ENCODE data around the gene TTLL7. TPM values are rescaled to one million over a fixed set of nuclear protein-coding genes. Genes with fewer than 3 reads are reported as not detected.

Gene TTLL7
- polyA plus RNA-seq, 2 of the 4 experiments (the other 2 are of a cell fraction), result 1.6 to 5.7 TPM

DNA sequence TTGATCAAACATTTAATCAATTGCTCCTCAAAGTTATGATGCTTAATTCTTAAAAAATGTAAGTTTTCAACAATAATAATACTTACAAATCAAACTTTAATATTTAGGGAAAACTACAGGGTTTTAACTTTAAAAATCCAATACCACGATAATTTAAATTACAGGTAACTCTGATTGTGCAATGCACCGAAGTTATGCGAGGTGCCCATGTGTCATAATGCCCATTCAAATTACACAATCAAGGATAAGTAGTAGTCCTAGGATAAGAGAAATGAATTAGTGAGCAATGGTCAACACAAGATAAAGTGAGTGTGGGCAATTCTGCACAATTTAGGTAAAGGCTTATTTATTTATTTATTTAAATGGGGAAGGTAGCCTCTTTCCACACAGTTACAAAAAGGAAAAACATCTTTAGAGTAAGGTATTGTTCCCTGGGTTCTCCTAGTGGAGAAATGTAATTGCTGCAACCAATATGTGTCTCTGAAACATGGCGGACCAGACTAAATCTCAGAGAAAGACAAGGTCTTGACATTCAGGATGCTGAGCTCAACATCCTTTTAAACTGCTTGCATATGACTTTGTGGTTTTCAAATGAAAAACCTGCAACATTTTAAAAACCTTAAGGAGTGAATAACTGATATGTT is 164.2 kb downstream of the TTLL7 start:
- no peak overlapping the region for H3K27ac ChIP-seq
- no peak overlapping the region for H3K4me3 ChIP-seq
- H3K4me1 ChIP-seq, result no peaks in the 10 kb centered on the region
- 30% methylated on average over 4 of the region's 4 CpGs for WGBS (ENCODE audit: missing lambda C conversion rate)
- no peak for DNase-seq (ENCODE audit: low read depth in 1 of 2, low spot score in 1 of 2)
- ChIA-PET CTCF (no interaction called here), POLR2A (no interaction called here)
- no peaks in the 10 kb centered on the region for H3K9me3 ChIP-seq
- ATAC-seq, result no peak
- FAIRE-seq, result no peak
- TF ChIP-seq MYC (IDR thresholded peaks at IDR 0.05; ENCODE audit: borderline replicate concordance, low read length), result no peak
- TF ChIP-seq FOSB (CRISPR knock-in tag; IDR thresholded peaks at IDR 0.05), result no peak
- no peak overlapping the region for H3K4me2 ChIP-seq

DNA sequence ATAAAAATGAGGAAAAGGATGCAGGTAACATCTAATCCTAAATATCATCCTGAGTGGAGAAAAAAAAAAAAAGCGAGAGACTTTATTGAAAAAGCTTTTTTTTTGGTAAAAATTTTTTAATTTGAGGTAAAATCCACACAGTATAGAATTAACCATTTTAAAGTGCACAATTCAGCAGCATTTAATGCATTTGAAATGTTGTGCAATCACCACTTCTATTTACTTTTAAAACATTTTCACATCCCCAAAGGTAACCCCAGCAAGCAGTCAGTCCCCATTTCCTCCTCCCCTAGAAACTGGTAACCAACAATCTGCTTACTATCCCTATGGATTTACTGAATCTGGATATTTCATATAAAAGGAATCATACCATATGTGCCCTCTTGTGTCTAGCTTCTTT is 166.7 kb downstream of the TTLL7 start:
- Histone ChIP-seq H3K4me2 (no peak overlapping the region), H3K27ac (no peak overlapping the region), H3K4me3 (no peak overlapping the region), H3K4me1 (no peaks in the 10 kb centered on the region), H3K9me3 (no peaks in the 10 kb centered on the region)
- ATAC-seq (no peak), DNase-seq (ENCODE audit: low read depth in 1 of 2, low spot score in 1 of 2) (no peak), FAIRE-seq (no peak)
- TF ChIP-seq KDM5A (IDR thresholded peaks at IDR 0.05) (no peak), GATA3 (IDR thresholded peaks at IDR 0.05; ENCODE audit: borderline replicate concordance) (no peak), TP53 (CRISPR knock-in tag; IDR thresholded peaks at IDR 0.05) (no peak), RAD21 (conservative IDR thresholded peaks at IDR 0.05 in 1 of 2, IDR thresholded peaks at IDR 0.05 in 1 of 2) (no peak), CEBPB (IDR thresholded peaks at IDR 0.05) (no peak), FOXS1 (CRISPR knock-in tag; IDR thresholded peaks at IDR 0.05) (no peak), ZNF302 (CRISPR knock-in tag; IDR thresholded peaks at IDR 0.05) (no peak), NPAS2 (CRISPR knock-in tag; IDR thresholded peaks at IDR 0.05; ENCODE audit: borderline replicate concordance) (no peak), MYC (IDR thresholded peaks at IDR 0.05; ENCODE audit: borderline replicate concordance, low read length) (no peak), FOSB (CRISPR knock-in tag; IDR thresholded peaks at IDR 0.05) (no peak), ZC3H11A (IDR thresholded peaks at IDR 0.05) (no peak), SMC3 (IDR thresholded peaks at IDR 0.05) (no peak)
- TF ChIP-seq, protein P1, sequence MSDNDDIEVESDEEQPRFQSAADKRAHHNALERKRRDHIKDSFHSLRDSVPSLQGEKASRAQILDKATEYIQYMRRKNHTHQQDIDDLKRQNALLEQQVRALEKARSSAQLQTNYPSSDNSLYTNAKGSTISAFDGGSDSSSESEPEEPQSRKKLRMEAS (IDR thresholded peaks at IDR 0.05), result no peak
- TF ChIP-seq, protein P2, sequence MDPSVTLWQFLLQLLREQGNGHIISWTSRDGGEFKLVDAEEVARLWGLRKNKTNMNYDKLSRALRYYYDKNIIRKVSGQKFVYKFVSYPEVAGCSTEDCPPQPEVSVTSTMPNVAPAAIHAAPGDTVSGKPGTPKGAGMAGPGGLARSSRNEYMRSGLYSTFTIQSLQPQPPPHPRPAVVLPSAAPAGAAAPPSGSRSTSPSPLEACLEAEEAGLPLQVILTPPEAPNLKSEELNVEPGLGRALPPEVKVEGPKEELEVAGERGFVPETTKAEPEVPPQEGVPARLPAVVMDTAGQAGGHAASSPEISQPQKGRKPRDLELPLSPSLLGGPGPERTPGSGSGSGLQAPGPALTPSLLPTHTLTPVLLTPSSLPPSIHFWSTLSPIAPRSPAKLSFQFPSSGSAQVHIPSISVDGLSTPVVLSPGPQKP (IDR thresholded peaks at IDR 0.05; ENCODE audit: low read depth, low read length), result no peak
- TF ChIP-seq, protein P3, sequence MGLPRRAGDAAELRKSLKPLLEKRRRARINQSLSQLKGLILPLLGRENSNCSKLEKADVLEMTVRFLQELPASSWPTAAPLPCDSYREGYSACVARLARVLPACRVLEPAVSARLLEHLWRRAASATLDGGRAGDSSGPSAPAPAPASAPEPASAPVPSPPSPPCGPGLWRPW (IDR thresholded peaks at IDR 0.05), result no peak
- CTCF ChIA-PET, result no interaction called here
- 19% methylated on average over 1 of the region's 1 CpG for WGBS (ENCODE audit: missing lambda C conversion rate)
- POLR2A ChIA-PET, result no interaction called here

DNA sequence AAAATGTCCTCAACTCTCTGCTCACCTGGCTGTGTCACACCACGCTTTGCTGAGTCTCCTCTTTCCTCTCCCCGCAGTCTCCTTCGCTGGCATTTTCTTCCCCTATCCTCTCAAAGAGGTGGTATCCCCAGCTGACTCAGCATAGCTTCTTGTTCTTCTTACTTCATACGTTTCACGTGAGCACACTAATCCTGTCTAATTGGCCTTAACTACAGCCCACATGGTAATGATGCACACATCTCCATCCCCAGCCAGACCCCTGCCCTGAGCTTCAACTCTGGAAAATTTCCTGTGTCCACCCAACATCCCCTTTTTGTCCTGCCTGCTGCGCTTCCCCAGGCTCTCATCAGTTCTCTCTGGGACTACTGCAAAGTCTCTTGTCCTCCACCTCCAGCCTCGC is 169.8 kb downstream of the TTLL7 start:
- WGBS (ENCODE audit: missing lambda C conversion rate), result 33% methylated on average over 7 of the region's 7 CpGs
- no peak for DNase-seq (ENCODE audit: low read depth in 1 of 2, low spot score in 1 of 2)
- Histone ChIP-seq H3K4me3 (no peak overlapping the region), H3K27ac (no peak overlapping the region), H3K4me1 (no peaks in the 10 kb centered on the region), H3K4me2 (no peak overlapping the region), H3K9me3 (no peaks in the 10 kb centered on the region)
- FAIRE-seq, result no peak
- POLR2A ChIA-PET, result no interaction called here
- CTCF ChIA-PET, result interaction anchor here (0.6 kb wide), 1 partner anchor 886 kb away, joined by 4 read pairs; no protein-coding TSS in a partner anchor
- TF ChIP-seq RFX5 (IDR thresholded peaks at IDR 0.05), result no peak
- TF ChIP-seq FOXS1 (CRISPR knock-in tag; IDR thresholded peaks at IDR 0.05), result no peak
- TF ChIP-seq, protein P4, sequence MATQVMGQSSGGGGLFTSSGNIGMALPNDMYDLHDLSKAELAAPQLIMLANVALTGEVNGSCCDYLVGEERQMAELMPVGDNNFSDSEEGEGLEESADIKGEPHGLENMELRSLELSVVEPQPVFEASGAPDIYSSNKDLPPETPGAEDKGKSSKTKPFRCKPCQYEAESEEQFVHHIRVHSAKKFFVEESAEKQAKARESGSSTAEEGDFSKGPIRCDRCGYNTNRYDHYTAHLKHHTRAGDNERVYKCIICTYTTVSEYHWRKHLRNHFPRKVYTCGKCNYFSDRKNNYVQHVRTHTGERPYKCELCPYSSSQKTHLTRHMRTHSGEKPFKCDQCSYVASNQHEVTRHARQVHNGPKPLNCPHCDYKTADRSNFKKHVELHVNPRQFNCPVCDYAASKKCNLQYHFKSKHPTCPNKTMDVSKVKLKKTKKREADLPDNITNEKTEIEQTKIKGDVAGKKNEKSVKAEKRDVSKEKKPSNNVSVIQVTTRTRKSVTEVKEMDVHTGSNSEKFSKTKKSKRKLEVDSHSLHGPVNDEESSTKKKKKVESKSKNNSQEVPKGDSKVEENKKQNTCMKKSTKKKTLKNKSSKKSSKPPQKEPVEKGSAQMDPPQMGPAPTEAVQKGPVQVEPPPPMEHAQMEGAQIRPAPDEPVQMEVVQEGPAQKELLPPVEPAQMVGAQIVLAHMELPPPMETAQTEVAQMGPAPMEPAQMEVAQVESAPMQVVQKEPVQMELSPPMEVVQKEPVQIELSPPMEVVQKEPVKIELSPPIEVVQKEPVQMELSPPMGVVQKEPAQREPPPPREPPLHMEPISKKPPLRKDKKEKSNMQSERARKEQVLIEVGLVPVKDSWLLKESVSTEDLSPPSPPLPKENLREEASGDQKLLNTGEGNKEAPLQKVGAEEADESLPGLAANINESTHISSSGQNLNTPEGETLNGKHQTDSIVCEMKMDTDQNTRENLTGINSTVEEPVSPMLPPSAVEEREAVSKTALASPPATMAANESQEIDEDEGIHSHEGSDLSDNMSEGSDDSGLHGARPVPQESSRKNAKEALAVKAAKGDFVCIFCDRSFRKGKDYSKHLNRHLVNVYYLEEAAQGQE (IDR thresholded peaks at IDR 0.05), result no peak
- TF ChIP-seq POLR2AphosphoS2 (conservative IDR thresholded peaks at IDR 0.05; ENCODE audit: low read length), result no peak
- TF ChIP-seq CBX8 (IDR thresholded peaks at IDR 0.05), result no peak
- no peak for TF ChIP-seq RARB (CRISPR knock-in tag; IDR thresholded peaks at IDR 0.05)
- no peak for TF ChIP-seq JUN (IDR thresholded peaks at IDR 0.05)
- no peak for TF ChIP-seq EP300 (IDR thresholded peaks at IDR 0.05)
- no peak for TF ChIP-seq TFCP2L1 (CRISPR knock-in tag; IDR thresholded peaks at IDR 0.05)
- TF ChIP-seq, protein P5, sequence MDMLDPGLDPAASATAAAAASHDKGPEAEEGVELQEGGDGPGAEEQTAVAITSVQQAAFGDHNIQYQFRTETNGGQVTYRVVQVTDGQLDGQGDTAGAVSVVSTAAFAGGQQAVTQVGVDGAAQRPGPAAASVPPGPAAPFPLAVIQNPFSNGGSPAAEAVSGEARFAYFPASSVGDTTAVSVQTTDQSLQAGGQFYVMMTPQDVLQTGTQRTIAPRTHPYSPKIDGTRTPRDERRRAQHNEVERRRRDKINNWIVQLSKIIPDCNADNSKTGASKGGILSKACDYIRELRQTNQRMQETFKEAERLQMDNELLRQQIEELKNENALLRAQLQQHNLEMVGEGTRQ (IDR thresholded peaks at IDR 0.05), result no peak
- no peak for TF ChIP-seq HDAC2 (IDR thresholded peaks at IDR 0.05)
- no peak for TF ChIP-seq POLR2A (IDR thresholded peaks at IDR 0.05; ENCODE audit: low read length)
- TF ChIP-seq ZNF302 (CRISPR knock-in tag; IDR thresholded peaks at IDR 0.05), result no peak
- TF ChIP-seq ESRRA (IDR thresholded peaks at IDR 0.05; ENCODE audit: borderline replicate concordance, low read length), result no peak
- TF ChIP-seq, protein P6, sequence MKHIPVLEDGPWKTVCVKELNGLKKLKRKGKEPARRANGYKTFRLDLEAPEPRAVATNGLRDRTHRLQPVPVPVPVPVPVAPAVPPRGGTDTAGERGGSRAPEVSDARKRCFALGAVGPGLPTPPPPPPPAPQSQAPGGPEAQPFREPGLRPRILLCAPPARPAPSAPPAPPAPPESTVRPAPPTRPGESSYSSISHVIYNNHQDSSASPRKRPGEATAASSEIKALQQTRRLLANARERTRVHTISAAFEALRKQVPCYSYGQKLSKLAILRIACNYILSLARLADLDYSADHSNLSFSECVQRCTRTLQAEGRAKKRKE (CRISPR knock-in tag; IDR thresholded peaks at IDR 0.05; ENCODE audit: low read depth), result no peak
- TF ChIP-seq PHF8 (IDR thresholded peaks at IDR 0.05; ENCODE audit: borderline replicate concordance, low read depth), result no peak
- no peak for ATAC-seq
